H1 (cell line): Measurements from ENCODE around the gene KRT84. TPM values are rescaled to one million over a fixed set of nuclear protein-coding genes. Genes with fewer than 3 reads are reported as not detected.

ENCODE experiments used
- CTCF ChIA-PET: fragments of 300-600 bp; sonication (Branson Sonifier 250); formaldehyde crosslinking; loops from one replicate; lab custom pipeline; 2021; ENCODE audit not compliant: partially characterized antibody; lab: Charles Lee
- POLR2A ChIA-PET: fragments of 300-600 bp; sonication (Branson Sonifier 250); formaldehyde crosslinking; loops from one replicate; lab custom pipeline; 2021; ENCODE audit warnings: inconsistent platforms; ENCODE audit not compliant: partially characterized antibody; lab: Charles Lee
- DNase-seq, 2 experiments: peaks; one replicate each; pipeline versions ENCODE4 v3.0.0 to v3.0.0-alpha.2; 2010 to 2022; ENCODE audit warnings: low spot score in 2 of 2, low read depth in 1 of 2, mixed read lengths in 1 of 2
- FAIRE-seq: peaks from 2 replicates; lab custom pipeline; 2011; peaks lifted over from hg19 to GRCh38; lab: Jason Lieb, UNC
- H2AFZ ChIP-seq: 2 replicates; pipeline ENCODE4 v1.8.1; 2012; ENCODE audit warnings: low read length, inconsistent platforms
- H2AK5ac ChIP-seq: 2 replicates; pipeline ENCODE4 v1.6.1; 2013; ENCODE audit warnings: low read depth, low read length
- H2BK120ac ChIP-seq: replicated peaks from 2 replicates; pipeline ENCODE3; 2013; ENCODE audit warnings: low read depth, low read length, inconsistent platforms
- H2BK12ac ChIP-seq: 2 replicates; pipeline ENCODE4 v1.6.1; 2013; ENCODE audit warnings: low read depth, low read length
- H2BK15ac ChIP-seq: 2 replicates; pipeline ENCODE4 v1.6.1; 2013; ENCODE audit warnings: low read length
- H2BK20ac ChIP-seq: 2 replicates; pipeline ENCODE4 v1.6.1; 2013; ENCODE audit warnings: low read length
- H2BK5ac ChIP-seq: 2 replicates; pipeline ENCODE4 v1.6.1; 2013; ENCODE audit warnings: low read depth, low read length
- H3K14ac ChIP-seq: 2 replicates; pipeline ENCODE4 v1.6.1; 2013; ENCODE audit warnings: inconsistent platforms; ENCODE audit not compliant: insufficient read length
- H3K18ac ChIP-seq: 2 replicates; pipeline ENCODE4 v1.6.1; 2013; ENCODE audit warnings: low read length; ENCODE audit errors: extremely low read depth
- H3K23ac ChIP-seq: 2 replicates; pipeline ENCODE4 v1.6.1; 2013; ENCODE audit warnings: inconsistent platforms; ENCODE audit not compliant: insufficient read length
- H3K23me2 ChIP-seq: 2 replicates; pipeline ENCODE4 v1.6.1; 2013; ENCODE audit warnings: low read depth, low read length
- H3K27ac ChIP-seq: 2 replicates; pipeline ENCODE4 v1.6.1; 2011; ENCODE audit warnings: low read depth, low read length, inconsistent platforms
- H3K27me3 ChIP-seq, 4 experiments: replicated peaks in 1 of 4; 1 replicate in 1 of 4; 2 replicates in 3 of 4; pipeline versions ENCODE4 v1.6.1 to v1.8.1; 2011 to 2013; ENCODE audit warnings: low read length in 3 of 4, mild to moderate bottlenecking in 3 of 4, inconsistent platforms in 2 of 4, mixed read lengths in 2 of 4, moderate library complexity in 1 of 4; ENCODE audit not compliant: control insufficient read depth in 3 of 4, insufficient read depth in 3 of 4; ENCODE audit errors: extremely low read depth in 1 of 4
- H3K36me3 ChIP-seq, 4 experiments: 2 replicates each; pipeline versions ENCODE4 v1.6.1 to v1.8.1; 2011 to 2013; ENCODE audit warnings: mild to moderate bottlenecking in 4 of 4, low read length in 3 of 4, moderate library complexity in 2 of 4, control low read depth in 1 of 4, inconsistent platforms in 1 of 4; ENCODE audit not compliant: insufficient read depth in 4 of 4, control insufficient read depth in 2 of 4
- H3K4ac ChIP-seq: replicated peaks from 2 replicates; pipeline ENCODE3; 2013; ENCODE audit warnings: low read length, low read depth, mixed read lengths, inconsistent platforms; ENCODE audit not compliant: insufficient read length
- H3K4me1 ChIP-seq, 4 experiments: replicated peaks in 1 of 4; 1 replicate in 1 of 4; 2 replicates in 3 of 4; pipeline versions ENCODE4 v1.6.1 to v1.8.1; 2011 to 2013; ENCODE audit warnings: low read length in 3 of 4, inconsistent platforms in 2 of 4, mixed read lengths in 1 of 4; ENCODE audit not compliant: insufficient read depth in 4 of 4, control insufficient read depth in 3 of 4
- H3K4me2 ChIP-seq, 2 experiments: 2 replicates each; pipeline versions ENCODE4 v1.6.1 to v1.8.1; 2011 to 2013; ENCODE audit warnings: low read depth in 2 of 2, low read length in 2 of 2, control low read depth in 1 of 2, inconsistent platforms in 1 of 2, mild to moderate bottlenecking in 1 of 2; ENCODE audit not compliant: insufficient read depth in 1 of 2
- H3K4me3 ChIP-seq, 4 experiments: fragments of 200-600, 300-600 bp in 1 of 4; sonication (generic), shearing (Covaris generic), sonication (Bioruptor Twin) in 1 of 4; 2 replicates each; pipeline versions ENCODE4 v1.5.1 to v1.8.1; 2011 to 2016; ENCODE audit warnings: low read length in 4 of 4, low read depth in 3 of 4, control low read depth in 2 of 4, inconsistent platforms in 2 of 4, mild to moderate bottlenecking in 2 of 4, mixed read lengths in 1 of 4, moderate library complexity in 1 of 4; ENCODE audit not compliant: insufficient read depth in 2 of 4; ENCODE audit errors: extremely low read depth in 1 of 4
- H3K56ac ChIP-seq: replicated peaks from 2 replicates; pipeline ENCODE3; 2013; ENCODE audit warnings: low read depth, mild to moderate bottlenecking, mixed read lengths, low read length, inconsistent platforms; ENCODE audit not compliant: insufficient read length
- H3K79me1 ChIP-seq: 2 replicates; pipeline ENCODE4 v1.6.1; 2013; ENCODE audit warnings: low read depth, low read length, control low read depth
- H3K79me2 ChIP-seq, 2 experiments: 2 replicates each; pipeline versions ENCODE4 v1.6.1 to v1.8.1; 2012 to 2013; ENCODE audit warnings: low read length in 2 of 2, mild to moderate bottlenecking in 2 of 2, inconsistent platforms in 1 of 2; ENCODE audit not compliant: insufficient read depth in 2 of 2, control insufficient read depth in 1 of 2
- H3K9ac ChIP-seq, 4 experiments: replicated peaks in 1 of 4; 1 replicate in 1 of 4; 2 replicates in 3 of 4; pipeline versions ENCODE4 v1.6.1 to v1.8.1; 2011 to 2013; ENCODE audit warnings: low read depth in 3 of 4, low read length in 3 of 4, control low read depth in 2 of 4, mild to moderate bottlenecking in 2 of 4, moderate library complexity in 2 of 4, inconsistent platforms in 1 of 4; ENCODE audit errors: extremely low read depth in 1 of 4
- H3K9me3 ChIP-seq, 2 experiments: 2 replicates each; pipeline versions ENCODE4 v1.6.1 to v1.8.1; 2012 to 2013; ENCODE audit warnings: mild to moderate bottlenecking in 2 of 2, moderate library complexity in 2 of 2, control low read depth in 1 of 2, inconsistent platforms in 1 of 2, low read depth in 1 of 2, low read length in 1 of 2, mixed read lengths in 1 of 2; ENCODE audit not compliant: insufficient read depth in 2 of 2
- H4K20me1 ChIP-seq, 2 experiments: replicated peaks in 1 of 2; 2 replicates each; pipeline versions ENCODE3 to v1.8.1; 2011 to 2013; ENCODE audit warnings: inconsistent platforms in 2 of 2, low read length in 2 of 2, mild to moderate bottlenecking in 1 of 2; ENCODE audit not compliant: insufficient read depth in 2 of 2, control insufficient read depth in 1 of 2
- H4K5ac ChIP-seq: 2 replicates; pipeline ENCODE4 v1.6.1; 2013; ENCODE audit warnings: low read length, low read depth, mixed read lengths, inconsistent platforms; ENCODE audit not compliant: insufficient read length
- H4K8ac ChIP-seq: 2 replicates; pipeline ENCODE4 v1.8.0; 2013; ENCODE audit warnings: mild to moderate bottlenecking, moderate library complexity, low read length, inconsistent platforms; ENCODE audit not compliant: insufficient read depth; ENCODE audit errors: extremely low read depth
- H4K91ac ChIP-seq: replicated peaks from 2 replicates; pipeline ENCODE3; 2013; ENCODE audit warnings: low read length, mixed read lengths, inconsistent platforms; ENCODE audit not compliant: insufficient read length
- BACH1 ChIP-seq: IDR thresholded peaks from 2 replicates; pipeline ENCODE4 v1.6.1; 2012; ENCODE audit warnings: low read length, improper control_type of control experiment
- CHD1 ChIP-seq: IDR thresholded peaks from 2 replicates; pipeline ENCODE4 v1.6.1; 2012; ENCODE audit warnings: low read depth, low read length, improper control_type of control experiment
- SIN3A ChIP-seq, 2 experiments: IDR thresholded peaks in 1 of 2; conservative IDR thresholded peaks in 1 of 2; 2 replicates each; pipeline ENCODE4 v1.6.1; 2011 to 2012; ENCODE audit warnings: low read length in 2 of 2, improper control_type of control experiment in 1 of 2, low read depth in 1 of 2, mild to moderate bottlenecking in 1 of 2
- SP1 ChIP-seq: IDR thresholded peaks from 2 replicates; pipeline ENCODE4 v1.6.1; 2011; ENCODE audit warnings: low read depth, low read length
- SP2 ChIP-seq: IDR thresholded peaks from 2 replicates; pipeline ENCODE4 v1.6.1; 2012; ENCODE audit warnings: mild to moderate bottlenecking, low read length, inconsistent platforms
- WGBS, 2 experiments: shearing (Covaris generic) in 1 of 2; methylation state at CpG; one replicate each; pipeline versions ENCODE4 v1.1.6 to v1.1.7; 2013 to 2015; ENCODE audit warnings: low lambda C conversion rate in 2 of 2, mixed read lengths in 2 of 2, inconsistent platforms in 1 of 2, low coverage in 1 of 2, missing lambda C conversion rate in 1 of 2; ENCODE audit not compliant: insufficient replicate concordance in 2 of 2, insufficient coverage in 1 of 2, insufficient read length in 1 of 2; ENCODE audit errors: extremely low coverage in 1 of 2, missing lambda C conversion rate in 1 of 2; 5-methylcytosine and 5-hydroxymethylcytosine counted together
- polyA plus RNA-seq, 7 experiments: library from polyadenylated mRNA; depleted of rRNA in 3 of 7; stranded (reverse) in 5 of 7; unstranded in 2 of 7; fragments of >200 nt in 5 of 7; fragments of 200-250 nt in 2 of 7; gene quantifications; 1 replicate in 5 of 7; 2 replicates in 1 of 7; 4 replicates in 1 of 7; pipeline versions ENCODE4 v1.2.1 to v1.2.3, GENCODE V29; 2011 to 2013; ENCODE audit warnings: missing spikeins in 2 of 7, mixed read lengths in 2 of 7
- total RNA-seq: library from RNA; stranded (reverse); fragmentation: NEBNext Ultra II Directional; extraction: Animal tissue kit (Norgen Biotek cat#: 25700); gene quantifications from 2 replicates; pipeline ENCODE4 v1.2.1, GENCODE V29; 2021

Gene KRT84
- total and polyA plus RNA-seq, 2 of the 8 experiments (the other 6 are each of a cell fraction or from before 2014, with no cell fraction given): not detected

DNA sequence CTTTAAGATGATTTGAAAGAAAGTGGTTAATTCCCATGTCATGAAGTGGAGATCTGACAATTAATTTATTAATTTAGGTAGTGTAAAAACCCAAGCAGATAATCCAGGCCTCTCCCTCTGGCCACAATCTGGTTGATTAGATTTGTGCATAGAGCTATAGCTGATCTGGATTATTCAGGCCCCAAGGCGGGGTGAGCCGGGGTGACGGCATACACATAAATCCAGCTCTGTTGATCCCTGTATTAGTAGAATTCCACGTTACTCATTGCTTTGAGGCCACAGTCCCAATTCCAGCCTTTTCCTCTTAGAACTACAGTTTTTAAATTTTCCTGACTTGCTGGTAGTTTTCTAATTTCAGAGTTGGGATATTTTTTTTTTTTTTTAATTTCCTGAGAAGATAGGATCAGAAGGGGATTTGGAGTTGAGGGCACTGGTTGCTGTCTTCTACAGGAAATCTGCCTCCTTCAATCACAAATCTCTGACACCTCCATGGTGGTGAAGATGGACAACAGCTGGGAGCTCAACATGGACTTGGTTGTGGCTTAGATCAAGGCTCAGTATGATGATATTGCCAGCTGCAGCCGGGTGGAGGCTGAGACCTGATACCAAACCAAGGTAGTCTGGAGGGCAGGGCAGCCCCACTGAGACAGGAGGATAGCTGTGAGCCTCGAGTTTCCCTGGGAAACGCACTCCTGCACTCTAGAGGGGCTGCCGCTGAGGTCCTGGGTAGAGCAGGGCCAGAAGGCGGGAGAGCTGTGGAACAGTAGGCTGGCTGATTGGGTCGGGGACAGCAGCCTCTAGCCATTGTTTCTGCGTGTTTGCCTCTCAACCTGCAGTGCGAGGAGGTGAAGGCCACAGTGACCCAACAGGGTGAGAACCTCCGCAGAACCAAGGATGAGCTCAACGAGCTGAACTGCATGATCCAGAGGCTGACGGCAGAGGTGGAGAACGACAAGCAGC is 37.6 kb downstream of the KRT84 start:
- CTCF ChIA-PET: interaction anchor here (0.7 to 10.7 kb wide), 15 partner anchors 9 to 252 kb away, joined by 3 to 88 read pairs (median 3); no protein-coding TSS in a partner anchor
- no peak overlapping the region for H3K4ac ChIP-seq
- no peaks in the 10 kb centered on the region for H3K4me1 ChIP-seq
- no peak overlapping the region for H2BK12ac ChIP-seq
- POLR2A ChIA-PET: no interaction called here
- H4K20me1 ChIP-seq: no peaks in the 10 kb centered on the region
- WGBS, 2 experiments: 68% methylated on average over 16 of the region's 16 CpGs; no CpG with 5 or more reads in 1 of the 2 experiments
- H4K91ac ChIP-seq: no peak overlapping the region
- no peak overlapping the region for H3K4me3 ChIP-seq
- H3K18ac ChIP-seq: no peak overlapping the region
- H2BK120ac ChIP-seq: no peak overlapping the region
- H3K36me3 ChIP-seq: no peaks in the 10 kb centered on the region
- no peak overlapping the region for H3K27ac ChIP-seq
- no peak overlapping the region for H3K56ac ChIP-seq
- no peak overlapping the region for H4K5ac ChIP-seq
- H3K27me3 ChIP-seq: no peaks in the 10 kb centered on the region
- no peaks in the 10 kb centered on the region for H3K9me3 ChIP-seq
- no peak overlapping the region for H2BK5ac ChIP-seq
- H4K8ac ChIP-seq: peak overlapping the region; percentile 69; the same call in 1 of the 2 replicates
- H2BK15ac ChIP-seq: no peak overlapping the region
- H2BK20ac ChIP-seq: no peak overlapping the region
- H3K9ac ChIP-seq: no peak overlapping the region
- no peak overlapping the region for H3K14ac ChIP-seq
- no peak overlapping the region for H2AFZ ChIP-seq
- FAIRE-seq: no peak
- H3K23me2 ChIP-seq: no peaks in the 10 kb centered on the region
- no peak overlapping the region for H3K4me2 ChIP-seq
- TF ChIP-seq CHD1 (no peak), BACH1 (no peak), SP1 (no peak), SIN3A (conservative IDR thresholded peaks at IDR 0.05 in 1 of 2, IDR thresholded peaks at IDR 0.05 in 1 of 2; ENCODE audit: low read depth in 1 of 2, low read length in 2 of 2) (no peak), SP2 (no peak)
- no peak for DNase-seq
- no peaks in the 10 kb centered on the region for H3K79me2 ChIP-seq
- no peaks in the 10 kb centered on the region for H3K79me1 ChIP-seq
- H3K23ac ChIP-seq: no peak overlapping the region
- no peak overlapping the region for H2AK5ac ChIP-seq
